Testis (tissue), 3 donors: ENCODE measurements around the gene RFX7. TPM values are rescaled to one million over a fixed set of nuclear protein-coding genes. Genes with fewer than 3 reads are reported as not detected.

Experiments
- DNase-seq: peaks from one replicate; pipeline ENCODE4 v3.0.0-alpha.2; 2019
- H3K27ac ChIP-seq, 2 donors: fragments of 200-600 bp; sonication (generic); one replicate each; pipeline ENCODE4 v1.5.1; 2019
- H3K27me3 ChIP-seq: fragments of 200-600 bp; sonication (generic); one replicate; pipeline ENCODE4 v1.5.1; 2019
- H3K36me3 ChIP-seq: fragments of 200-600 bp; sonication (generic); one replicate; pipeline ENCODE4 v1.5.1; 2017; ENCODE audit warnings: low read depth; ENCODE audit errors: missing control alignments
- H3K4me1 ChIP-seq: fragments of 200-600 bp; sonication (generic); one replicate; pipeline ENCODE4 v1.5.1; 2019
- H3K4me3 ChIP-seq, 2 donors: fragments of 200-600 bp; sonication (generic); one replicate each; pipeline ENCODE4 v1.5.1; 2017 to 2019
- H3K9me3 ChIP-seq: fragments of 200-600 bp; sonication (generic); one replicate; pipeline ENCODE4 v1.5.1; 2017
- CTCF ChIP-seq, 3 experiments: fragments of 450-650 bp in 2 of 3; fragments of 200-600 bp in 1 of 3; sonication (generic) in 1 of 3; IDR thresholded peaks; one replicate each; pipeline ENCODE4 v1.5.1; 2016 to 2019; ENCODE audit warnings: antibody characterized with exemption in 3 of 3, mild to moderate bottlenecking in 2 of 3, moderate library complexity in 1 of 3
- POLR2A ChIP-seq: fragments of 450-650 bp; IDR thresholded peaks from one replicate; pipeline ENCODE4 v1.6.1; 2017; ENCODE audit warnings: antibody characterized with exemption, mild to moderate bottlenecking, moderate library complexity
- WGBS, 2 donors: methylation state at CpG; one replicate each; pipeline ENCODE4 v1.1.5; 2018; 5-methylcytosine and 5-hydroxymethylcytosine counted together
- intact Hi-C: fragments of 100-400 bp; cut with DNase I; formaldehyde crosslinking; loops from one replicate; pipeline ENCODE4 v1.15.1; 2023; ENCODE audit warnings: low total_unique reads
- polyA plus RNA-seq: library from polyadenylated mRNA; stranded (reverse); fragments of 350-450 nt; fragmentation: Illumina TruSeq; extraction: RNeasy Lipid Tissue Mini Kit (QIAGEN cat#74804); gene quantifications from one replicate; pipeline ENCODE4 v1.2.3, GENCODE V29; 2014; ENCODE audit warnings: low read depth, low replicate concordance; ENCODE audit not compliant: insufficient read depth
- total RNA-seq, 2 donors: library from RNA; depleted of rRNA; stranded (reverse); fragments of >200 nt; gene quantifications; one replicate each; pipeline ENCODE4 v1.2.3, GENCODE V29; 2016

RFX7 gene
- total and polyA plus RNA-seq, 3 donors from 2014 or later, result 17.5 to 21.6 (median 19.7) TPM

GRCh38 chr15:56077081-56077480 is 166.6 kb downstream of the RFX7 start:
- Histone ChIP-seq H3K9me3 (no peaks in the 10 kb centered on the region), H3K4me3 (no peak overlapping the region), H3K36me3 (no peaks in the 10 kb centered on the region), H3K27ac (no peak overlapping the region), H3K27me3 (no peaks in the 10 kb centered on the region), H3K4me1 (no peaks in the 10 kb centered on the region)
- WGBS, 2 donors, result 70 to 83% methylated on average over 5 of the region's 5 CpGs
- no peak for DNase-seq
- intact Hi-C loops, result no loop called here
- TF ChIP-seq CTCF (IDR thresholded peaks at IDR 0.05) (no peak), POLR2A (no peak)

DNA sequence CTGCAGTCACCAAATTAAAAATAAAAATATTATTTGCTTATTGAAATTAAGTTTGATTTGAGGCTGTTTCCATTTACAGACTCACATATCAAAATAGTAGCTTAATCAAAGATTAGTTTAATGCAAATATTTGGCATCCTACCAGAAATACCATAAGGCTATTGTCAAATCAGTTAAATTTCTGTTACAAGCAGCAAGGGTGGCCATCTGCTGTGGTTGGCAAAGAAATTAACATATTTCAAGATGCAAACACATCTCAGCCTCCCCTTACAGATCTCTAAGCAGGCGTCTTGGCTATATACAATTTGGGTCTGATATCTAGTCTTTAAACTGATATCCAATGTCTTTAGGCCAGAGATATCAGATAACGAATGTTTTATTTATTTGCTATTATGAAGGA is 167.0 kb downstream of the RFX7 start:
- no peaks in the 10 kb centered on the region for H3K36me3 ChIP-seq
- TF ChIP-seq CTCF (IDR thresholded peaks at IDR 0.05), result no peak
- no peak for TF ChIP-seq POLR2A
- no peak overlapping the region for H3K4me3 ChIP-seq
- no peaks in the 10 kb centered on the region for H3K27me3 ChIP-seq
- 60 to 67% methylated on average over 2 of the region's 2 CpGs for WGBS, 2 donors
- no peak overlapping the region for H3K27ac ChIP-seq
- no peaks in the 10 kb centered on the region for H3K4me1 ChIP-seq
- no peaks in the 10 kb centered on the region for H3K9me3 ChIP-seq
- intact Hi-C loops, result no loop called here
- DNase-seq, result no peak

DNA sequence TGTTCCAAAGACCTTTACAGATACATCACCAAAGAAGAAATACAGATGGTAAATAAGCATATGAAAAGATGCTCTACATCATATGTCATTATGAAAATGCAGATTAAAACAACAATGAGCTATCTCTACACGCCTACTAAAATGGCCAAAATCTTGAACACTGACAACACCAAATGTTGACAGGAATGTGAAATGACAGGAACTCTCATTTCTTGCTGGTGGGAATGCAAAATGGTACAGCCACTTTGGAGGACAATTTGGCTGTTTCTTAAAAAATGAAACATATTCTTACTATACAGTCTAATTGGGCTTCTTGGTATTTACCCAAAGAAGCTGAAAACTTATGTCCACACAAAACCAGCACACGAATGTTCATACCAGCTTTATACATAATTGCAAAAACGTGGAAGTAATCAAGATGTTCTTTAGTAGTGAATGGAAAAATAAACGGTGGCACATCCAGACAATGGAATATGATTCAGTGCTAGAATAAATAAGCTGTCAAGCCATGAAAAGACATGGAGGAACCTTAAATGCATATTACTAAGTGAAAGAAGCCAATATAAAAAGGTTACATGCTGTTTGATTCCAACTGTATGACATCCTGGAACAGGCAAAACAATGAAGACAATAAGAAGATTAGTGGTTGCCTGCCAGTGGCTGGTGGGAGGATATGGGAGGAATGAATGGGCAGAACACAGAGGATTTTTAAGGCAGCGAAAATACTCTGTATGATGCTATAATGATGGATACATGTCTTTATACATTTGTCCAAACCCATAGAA is 169.0 kb downstream of the RFX7 start:
- intact Hi-C loops, result no loop called here
- no peak for TF ChIP-seq CTCF (IDR thresholded peaks at IDR 0.05)
- TF ChIP-seq POLR2A, result no peak
- Histone ChIP-seq H3K27ac (no peak overlapping the region), H3K4me3 (no peak overlapping the region), H3K36me3 (no peaks in the 10 kb centered on the region), H3K4me1 (no peaks in the 10 kb centered on the region), H3K9me3 (no peaks in the 10 kb centered on the region), H3K27me3 (no peaks in the 10 kb centered on the region)
- DNase-seq, result no peak
- 35 to 52% methylated on average over 5 of the region's 5 CpGs for WGBS, 2 donors

DNA sequence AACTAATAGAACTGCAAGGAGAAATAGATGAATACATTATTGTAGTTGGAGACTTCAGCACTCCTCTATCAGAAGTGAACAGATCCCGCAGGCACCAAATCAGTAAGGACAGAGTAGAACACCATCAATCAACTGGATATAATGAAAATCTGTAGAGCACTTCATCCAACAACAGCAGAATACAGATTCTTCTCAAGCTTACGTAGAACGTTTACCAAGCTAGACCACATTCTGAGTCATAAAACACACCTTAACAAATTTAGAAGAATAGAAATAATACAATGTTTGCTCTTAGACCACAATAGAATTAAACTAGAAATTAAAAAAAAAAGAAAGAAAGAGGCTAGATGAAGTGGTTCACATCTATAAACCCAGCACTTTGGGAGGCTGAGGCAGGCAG is 179.5 kb downstream of the RFX7 start:
- no peak for DNase-seq
- 86 to 92% methylated on average over 3 of the region's 3 CpGs for WGBS, 2 donors
- H3K27me3 ChIP-seq, result no peaks in the 10 kb centered on the region
- H3K36me3 ChIP-seq, result no peaks in the 10 kb centered on the region
- H3K4me1 ChIP-seq, result no peaks in the 10 kb centered on the region
- TF ChIP-seq POLR2A (no peak), CTCF (IDR thresholded peaks at IDR 0.05) (no peak)
- H3K4me3 ChIP-seq, result no peak overlapping the region
- intact Hi-C loops, result no loop called here
- no peak overlapping the region for H3K27ac ChIP-seq
- H3K9me3 ChIP-seq, result no peaks in the 10 kb centered on the region

DNA sequence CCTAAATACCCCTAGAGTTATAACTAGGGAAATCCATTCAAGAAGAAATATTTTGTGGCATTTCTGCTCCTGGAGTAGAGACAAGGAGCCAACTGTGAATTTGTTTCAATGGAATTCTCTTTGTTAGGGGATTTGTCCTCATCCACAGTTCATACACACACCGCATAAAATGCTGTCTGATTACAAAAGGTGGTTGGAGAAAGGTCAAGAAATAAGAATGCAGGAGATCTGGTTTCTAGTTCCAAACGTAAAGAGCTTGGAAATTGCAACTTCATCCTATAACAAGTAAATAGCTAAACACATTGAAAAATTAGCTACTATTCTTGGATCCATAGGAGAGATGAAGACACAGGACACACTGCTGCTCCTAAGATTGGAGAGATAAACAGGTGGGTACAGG is 184.0 kb downstream of the RFX7 start:
- TF ChIP-seq CTCF (IDR thresholded peaks at IDR 0.05) (no peak), POLR2A (no peak)
- H3K9me3 ChIP-seq, result no peaks in the 10 kb centered on the region
- no peak overlapping the region for H3K4me3 ChIP-seq
- intact Hi-C loops, result no loop called here
- WGBS, 2 donors, result 82 to 95% methylated on average over 2 of the region's 2 CpGs
- no peaks in the 10 kb centered on the region for H3K4me1 ChIP-seq
- DNase-seq, result no peak
- no peaks in the 10 kb centered on the region for H3K36me3 ChIP-seq
- no peak overlapping the region for H3K27ac ChIP-seq
- no peaks in the 10 kb centered on the region for H3K27me3 ChIP-seq
